ENCODE measurements around the gene CACNA1D. TPM values are rescaled to one million over a fixed set of nuclear protein-coding genes. Genes with fewer than 3 reads are reported as not detected.

The CACNA1D gene
- total and polyA plus RNA-seq, 8 donors, result 5.3 to 22.8 (median 11.6) TPM

- H3K9me3 ChIP-seq, result no peaks in the 10 kb centered on the region
- intact Hi-C loops (cut with DNase I), result no loop called here
- no peak for TF ChIP-seq CTCF (IDR thresholded peaks at IDR 0.05)
- H3K27me3 ChIP-seq, result no peaks in the 10 kb centered on the region
- FAIRE-seq (no peak), ATAC-seq (no peak), DNase-seq (no peak)
- no peak overlapping the region for H3K27ac ChIP-seq
- no peaks in the 10 kb centered on the region for H3K4me1 ChIP-seq
- H3K4me3 ChIP-seq, result no peak overlapping the region
- no peaks in the 10 kb centered on the region for H3K36me3 ChIP-seq
- WGBS, 2 donors, result 87 to 93% methylated on average over 6 of the region's 6 CpGs
Measured at GRCh38 chr3:53729159-53729558, 234.7 kb downstream of the CACNA1D start.

GRCh38 chr3:53729618-53730017, 235.2 kb downstream of the CACNA1D start:
- Histone ChIP-seq H3K27me3 (no peaks in the 10 kb centered on the region), H3K36me3 (no peaks in the 10 kb centered on the region), H3K4me1 (no peaks in the 10 kb centered on the region), H3K9me3 (no peaks in the 10 kb centered on the region), H3K4me3 (no peak overlapping the region), H3K27ac (no peak overlapping the region)
- FAIRE-seq, result no peak
- intact Hi-C loops (cut with DNase I), result no loop called here
- 20% methylated on average over 2 of the region's 2 CpGs for WGBS, 2 donors
- DNase-seq, result no peak
- ATAC-seq, result peak in 2 of 4 donors; percentile 37 to 61
- TF ChIP-seq CTCF (IDR thresholded peaks at IDR 0.05), result no peak

- H3K27me3 ChIP-seq, result no peaks in the 10 kb centered on the region
- DNase-seq (no peak), FAIRE-seq (no peak), ATAC-seq (peak in 1 of 4 donors; percentile 12)
- H3K36me3 ChIP-seq, result no peaks in the 10 kb centered on the region
- H3K27ac ChIP-seq, result no peak overlapping the region
- WGBS, 2 donors, result 49 to 57% methylated on average over 8 of the region's 8 CpGs
- intact Hi-C loops (cut with DNase I), result no loop called here
- no peaks in the 10 kb centered on the region for H3K9me3 ChIP-seq
- no peaks in the 10 kb centered on the region for H3K4me1 ChIP-seq
- no peak for TF ChIP-seq CTCF (IDR thresholded peaks at IDR 0.05)
- H3K4me3 ChIP-seq, result no peak overlapping the region
Measured at GRCh38 chr3:53730576-53730975, 236.2 kb downstream of the CACNA1D start.

GRCh38 chr3:53731934-53732624, 237.7 kb downstream of the CACNA1D start:
- FAIRE-seq (no peak), ATAC-seq (no peak), DNase-seq (no peak)
- 69 to 72% methylated on average over 16 of the region's 16 CpGs for WGBS, 2 donors
- H3K9me3 ChIP-seq, result no peaks in the 10 kb centered on the region
- no peaks in the 10 kb centered on the region for H3K36me3 ChIP-seq
- intact Hi-C loops (cut with DNase I), result no loop called here
- no peaks in the 10 kb centered on the region for H3K27me3 ChIP-seq
- H3K27ac ChIP-seq, result no peak overlapping the region
- H3K4me3 ChIP-seq, result no peak overlapping the region
- no peaks in the 10 kb centered on the region for H3K4me1 ChIP-seq
- TF ChIP-seq CTCF (IDR thresholded peaks at IDR 0.05), result no peak

- no peak for ATAC-seq
- TF ChIP-seq CTCF (IDR thresholded peaks at IDR 0.05), result no peak
- DNase-seq, result no peak
- intact Hi-C loops (cut with DNase I), result no loop called here
- H3K27me3 ChIP-seq, result no peaks in the 10 kb centered on the region
- 35 to 49% methylated on average over 1 of the region's 1 CpG for WGBS, 2 donors
- H3K4me1 ChIP-seq, result no peaks in the 10 kb centered on the region
- H3K27ac ChIP-seq, result no peak overlapping the region
- no peak for FAIRE-seq
- H3K9me3 ChIP-seq, result no peaks in the 10 kb centered on the region
- no peak overlapping the region for H3K4me3 ChIP-seq
- H3K36me3 ChIP-seq, result no peaks in the 10 kb centered on the region
Measured at GRCh38 chr3:53733446-53733845, 239.0 kb downstream of the CACNA1D start.
